ENCODE data around the gene IL36G. TPM values are rescaled to one million over a fixed set of nuclear protein-coding genes. Genes with fewer than 3 reads are reported as not detected.

The IL36G gene
- total and polyA plus RNA-seq, 9 of the 15 experiments (the other 6 are each of a cell fraction or from before 2014, with no cell fraction given), result not detected

- no peak for TF ChIP-seq KLF10 (CRISPR knock-in tag; IDR thresholded peaks at IDR 0.05)
These were observed 11.8 kb downstream of the IL36G start (continued) for GRCh38 chr2:112989611-112990010.

GRCh38 chr2:112993831-112994230 is 16.0 kb downstream of the IL36G start:
- Histone ChIP-seq H3K9ac (ENCODE audit: insufficient read depth in 1 of 2, low read depth in 2 of 2, low read length in 2 of 2) (no peak overlapping the region), H3K9me1 (ENCODE audit: control insufficient read depth, insufficient read depth, low read length) (no peaks in the 10 kb centered on the region), H3K9me3 (replicated peaks; ENCODE audit: control insufficient read depth, insufficient read depth, low read depth, low read length) (no peaks in the 10 kb centered on the region), H3K4me1 (replicated peaks in 1 of 2; ENCODE audit: control insufficient read depth in 2 of 2, insufficient read depth in 2 of 2, low read length in 2 of 2) (no peaks in the 10 kb centered on the region), H3K79me2 (ENCODE audit: control insufficient read depth, insufficient read depth, low read length) (no peaks in the 10 kb centered on the region), H3K4me2 (ENCODE audit: insufficient read depth, low read length) (no peak overlapping the region), H3K27ac (ENCODE audit: extremely low read depth, low read depth, low read length) (no peak overlapping the region), H3K27me3 (ENCODE audit: control insufficient read depth in 2 of 2, insufficient read depth in 2 of 2, low read length in 2 of 2) (no peaks in the 10 kb centered on the region), H2AFZ (ENCODE audit: low read depth, low read length) (no peak overlapping the region), H4K20me1 (replicated peaks; ENCODE audit: control insufficient read depth, insufficient read depth, low read length) (no peaks in the 10 kb centered on the region), H3K36me3 (ENCODE audit: control insufficient read depth, insufficient read depth, low read length) (no peaks in the 10 kb centered on the region), H3K4me3 (no peak overlapping the region)
- in situ Hi-C loops (cut with MboI) (no loop called here), intact Hi-C loops (cut with micrococcal nuclease) (no loop called here)
- no peak for DNase-seq (ENCODE audit: extremely low read depth in 1 of 4, low spot score in 3 of 4)
- ATAC-seq, result no peak
- TF ChIP-seq STAG1 (CRISPR knock-in tag; IDR thresholded peaks at IDR 0.05; ENCODE audit: borderline replicate concordance) (no peak), ZNF224 (CRISPR knock-in tag; IDR thresholded peaks at IDR 0.05) (no peak), SMAD2 (IDR thresholded peaks at IDR 0.05; ENCODE audit: low read depth, low read length) (no peak), HNRNPLL (IDR thresholded peaks at IDR 0.05; ENCODE audit: low read depth, low read length, poor library complexity, severe bottlenecking) (no peak), MEIS2 (IDR thresholded peaks at IDR 0.05; ENCODE audit: partially characterized antibody) (no peak), GTF2E2 (tag; IDR thresholded peaks at IDR 0.05) (no peak), SAP30 (IDR thresholded peaks at IDR 0.05; ENCODE audit: borderline replicate concordance, insufficient read depth, low read depth, low read length, poor library complexity, severe bottlenecking) (no peak), CBX2 (IDR thresholded peaks at IDR 0.05; ENCODE audit: insufficient read depth, low read length, poor library complexity, severe bottlenecking) (no peak), ZNF699 (CRISPR knock-in tag; IDR thresholded peaks at IDR 0.05; ENCODE audit: insufficient replicate concordance) (no peak), UBTF (IDR thresholded peaks at IDR 0.05; ENCODE audit: borderline replicate concordance in 1 of 2, low read depth in 2 of 2, low read length in 2 of 2) (no peak), ETS1 (conservative IDR thresholded peaks at IDR 0.05; ENCODE audit: control insufficient read depth, low read depth, low read length) (no peak), CAMTA2 (CRISPR knock-in tag; conservative IDR thresholded peaks at IDR 0.05) (no peak), ZKSCAN1 (IDR thresholded peaks at IDR 0.05; ENCODE audit: low read depth, low read length) (no peak), NR1H2 (CRISPR knock-in tag; IDR thresholded peaks at IDR 0.05) (no peak), MIER1 (IDR thresholded peaks at IDR 0.05; ENCODE audit: low read depth) (no peak)
- no peak for FAIRE-seq
- POLR2A ChIA-PET, result interaction anchor here (0.6 kb wide), 1 partner anchor 38 kb away, joined by 4 read pairs; no protein-coding TSS in a partner anchor
- CTCF ChIA-PET (ENCODE audit: low intra/inter-chr PET ratio), result no interaction called here
- BruUV-seq (replicated peaks), result no TSS peak

Measured in K562 (cell line).